ENCODE measurements around the gene VEGFD. TPM values are rescaled to one million over a fixed set of nuclear protein-coding genes. Genes with fewer than 3 reads are reported as not detected.
A peak's percentile ranks its signal among the peaks of the same experiment; 100 is the strongest.

Gene VEGFD
- total and polyA plus RNA-seq, 9 donors: 0.57 to 5.5 (median 1.7) TPM

DNA sequence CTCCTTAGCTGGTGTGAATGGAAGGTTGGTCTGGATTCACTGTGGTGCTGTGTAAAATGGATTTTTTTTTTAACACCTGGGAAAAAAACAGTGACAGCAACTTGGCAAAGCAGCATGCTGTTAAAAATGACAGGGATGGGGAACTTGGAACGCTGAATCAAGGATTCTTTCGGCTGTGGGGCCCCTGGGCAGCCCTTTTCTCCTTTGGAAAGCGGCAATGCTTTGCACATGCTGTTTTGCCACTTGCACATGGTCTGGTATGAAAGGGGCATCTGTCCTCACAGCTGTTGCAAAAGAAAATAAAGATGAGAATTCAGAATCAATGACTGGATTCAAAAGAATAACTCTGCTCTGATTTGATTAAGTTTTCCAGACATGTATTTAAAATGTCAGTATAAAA is 38.2 kb downstream of the VEGFD start:
- Histone ChIP-seq H3K4me3 (no peak overlapping the region), H3K4me1 (ENCODE audit: insufficient read depth) (no peaks in the 10 kb centered on the region), H3K9me3 (no peaks in the 10 kb centered on the region), H3K36me3 (no peaks in the 10 kb centered on the region), H3K27ac (no peak overlapping the region), H3K27me3 (no peaks in the 10 kb centered on the region)
- WGBS, 3 donors: 65 to 80% (median 75%) methylated on average over 3 of the region's 3 CpGs
- intact Hi-C loops (cut with DNase I): loop anchor here in 2 of 4 donors (5.0 kb wide), 1 partner anchor 121 kb away; no protein-coding TSS in a partner anchor
- no peak for DNase-seq
- TF ChIP-seq EP300 (IDR thresholded peaks at IDR 0.05) (no peak), CTCF (IDR thresholded peaks at IDR 0.05) (no peak), POLR2A (IDR thresholded peaks at IDR 0.05) (no peak)

DNA sequence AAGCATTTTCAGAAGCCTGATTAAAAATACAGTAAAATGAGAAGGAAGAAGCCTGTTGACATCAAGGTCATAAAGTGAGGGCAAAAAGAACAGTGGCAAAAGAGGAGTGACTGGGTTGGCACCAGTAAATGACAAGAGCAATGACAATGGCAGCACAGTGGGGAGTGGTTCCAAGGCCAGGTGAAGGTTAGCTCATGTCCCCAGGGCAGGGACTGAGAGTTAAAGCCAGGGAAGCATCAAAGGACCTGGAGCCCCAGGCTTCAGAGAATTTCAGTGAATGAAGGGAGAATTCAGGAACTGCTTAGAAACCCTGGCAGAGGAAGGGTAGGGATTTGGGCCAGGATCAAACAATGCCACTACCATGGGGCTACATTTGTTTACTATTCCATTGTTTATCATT is 40.1 kb downstream of the VEGFD start:
- H3K4me3 ChIP-seq: no peak overlapping the region
- no peaks in the 10 kb centered on the region for H3K36me3 ChIP-seq
- H3K27ac ChIP-seq: no peak overlapping the region
- no peaks in the 10 kb centered on the region for H3K4me1 ChIP-seq (ENCODE audit: insufficient read depth)
- no peaks in the 10 kb centered on the region for H3K9me3 ChIP-seq
- intact Hi-C loops (cut with DNase I): no loop called here
- DNase-seq: no peak
- TF ChIP-seq POLR2A (IDR thresholded peaks at IDR 0.05): no peak
- TF ChIP-seq CTCF (IDR thresholded peaks at IDR 0.05): no peak
- TF ChIP-seq EP300 (IDR thresholded peaks at IDR 0.05): no peak
- no peaks in the 10 kb centered on the region for H3K27me3 ChIP-seq

DNA sequence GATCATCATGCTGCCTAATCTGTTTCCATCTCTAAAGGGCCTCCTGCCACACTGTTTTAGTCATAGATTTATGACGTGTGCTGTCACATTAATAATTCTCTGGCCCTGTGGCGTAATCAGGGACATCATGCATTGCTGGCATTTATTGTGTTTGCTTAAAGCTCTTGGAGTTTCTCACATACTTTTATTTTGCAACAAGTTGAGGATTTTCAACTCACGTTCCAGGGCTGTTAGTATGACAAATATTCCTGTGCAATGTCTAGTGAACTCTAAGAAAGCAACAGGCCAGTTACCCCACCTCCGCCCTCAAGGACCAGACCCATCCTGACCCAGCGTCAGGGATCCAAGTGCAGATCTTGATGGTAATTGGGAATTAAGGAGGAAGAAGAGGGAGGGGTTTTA is 41.1 kb downstream of the VEGFD start:
- TF ChIP-seq CTCF (IDR thresholded peaks at IDR 0.05) (no peak), POLR2A (IDR thresholded peaks at IDR 0.05) (no peak), EP300 (IDR thresholded peaks at IDR 0.05) (no peak)
- Histone ChIP-seq H3K4me3 (no peak overlapping the region), H3K4me1 (ENCODE audit: insufficient read depth) (no peaks in the 10 kb centered on the region), H3K9me3 (no peaks in the 10 kb centered on the region), H3K27ac (no peak overlapping the region), H3K36me3 (no peaks in the 10 kb centered on the region), H3K27me3 (no peaks in the 10 kb centered on the region)
- intact Hi-C loops (cut with DNase I): no loop called here
- DNase-seq: no peak
- WGBS, 3 donors: 51 to 60% (median 56%) methylated on average over 5 of the region's 5 CpGs

- H3K27me3 ChIP-seq: no peaks in the 10 kb centered on the region
- intact Hi-C loops (cut with DNase I): no loop called here
- H3K4me3 ChIP-seq: no peak overlapping the region
- no peaks in the 10 kb centered on the region for H3K4me1 ChIP-seq (ENCODE audit: insufficient read depth)
- WGBS, 3 donors: 79 to 91% (median 90%) methylated on average over 2 of the region's 2 CpGs
- no peak for DNase-seq
- H3K9me3 ChIP-seq: no peaks in the 10 kb centered on the region
- no peaks in the 10 kb centered on the region for H3K36me3 ChIP-seq
- TF ChIP-seq EP300 (IDR thresholded peaks at IDR 0.05) (no peak), POLR2A (IDR thresholded peaks at IDR 0.05) (no peak), CTCF (IDR thresholded peaks at IDR 0.05) (no peak)
- H3K27ac ChIP-seq: no peak overlapping the region
These were observed 43.3 kb downstream of the VEGFD start for GRCh38 chrX:15340867-15341266.

DNA sequence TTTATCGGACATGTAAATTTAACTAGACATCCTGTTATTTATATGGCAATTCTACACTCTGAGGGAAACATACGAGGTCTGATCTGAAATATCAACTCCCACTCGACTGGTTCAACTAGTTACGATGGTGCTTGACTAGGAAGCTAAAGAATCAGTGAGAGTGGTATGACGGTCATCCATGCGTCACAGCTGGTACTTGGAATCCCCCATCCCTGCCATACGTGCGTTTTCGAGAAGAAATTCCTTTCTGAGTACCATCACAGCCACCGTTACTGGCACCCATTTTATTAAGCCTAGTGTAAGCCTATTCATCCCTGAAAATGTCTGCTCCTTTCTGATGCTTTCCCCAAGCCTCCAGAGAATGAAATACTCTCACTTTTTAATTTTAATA is 48.2 kb downstream of the VEGFD start:
- intact Hi-C loops (cut with DNase I): no loop called here
- no peaks in the 10 kb centered on the region for H3K9me3 ChIP-seq
- H3K4me1 ChIP-seq (ENCODE audit: insufficient read depth): no peaks in the 10 kb centered on the region
- H3K27me3 ChIP-seq: no peaks in the 10 kb centered on the region
- DNase-seq: peak in 1 of 5 donors; percentile 29
- no peak overlapping the region for H3K27ac ChIP-seq
- 32 to 37% (median 32%) methylated on average over 10 of the region's 10 CpGs for WGBS, 3 donors
- H3K36me3 ChIP-seq: no peaks in the 10 kb centered on the region
- peak overlapping the region; percentile 33 for H3K4me3 ChIP-seq
- TF ChIP-seq CTCF (IDR thresholded peaks at IDR 0.05) (no peak), EP300 (IDR thresholded peaks at IDR 0.05) (no peak), POLR2A (IDR thresholded peaks at IDR 0.05) (no peak)
